Hematopoietic multipotent progenitor cell treated with erythropoietin and hydrocortisone succinate and interleukin-3 and kit ligand, for 8 days (in vitro differentiated cells): ENCODE measurements around the gene SLC23A1.
A peak's percentile ranks its signal among the peaks of the same experiment; 100 is the strongest.

Experiments used
- DNase-seq: peaks from one replicate; pipeline ENCODE4 v3.0.0-alpha.2; 2015

The SLC23A1 gene

DNA sequence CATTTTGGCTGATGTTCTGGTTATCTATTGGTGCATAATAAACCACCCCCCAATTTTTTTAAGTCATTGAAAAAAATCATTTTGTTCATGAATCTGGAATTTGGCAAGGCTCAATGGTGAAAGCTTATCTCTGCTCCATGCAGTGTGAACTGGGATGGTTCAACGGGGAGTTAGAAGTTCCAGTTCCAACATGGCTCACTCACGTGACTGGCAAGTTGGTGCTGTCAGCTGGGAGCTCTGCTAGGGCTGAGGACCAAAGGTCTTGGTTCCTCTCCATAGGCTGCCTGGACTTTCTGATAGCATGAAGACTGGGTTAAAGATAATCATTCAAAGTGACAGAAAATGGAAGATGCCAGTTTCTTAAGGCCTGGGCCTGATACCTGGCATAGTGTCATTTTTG lies 23.9 kb upstream of the SLC23A1 start:
- DNase-seq = peak; percentile 39

DNA sequence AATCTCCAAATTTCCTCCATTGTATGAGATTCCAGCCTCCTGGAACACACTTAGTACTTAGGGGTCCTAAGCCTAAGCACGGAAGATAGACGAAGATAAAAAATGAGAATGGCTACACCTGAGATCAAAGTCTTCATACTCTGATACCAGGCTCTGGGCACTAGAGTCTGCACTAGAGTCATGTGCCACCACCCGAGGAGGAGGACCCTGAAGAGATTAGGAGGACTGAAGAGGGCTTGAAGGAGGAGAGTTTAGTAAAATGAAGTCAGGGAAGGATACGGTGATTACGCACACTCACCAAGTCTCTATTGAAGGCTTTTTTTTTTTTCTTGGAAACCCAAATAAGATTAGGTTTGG lies 21.4 kb upstream of the SLC23A1 start:
- DNase-seq = no peak

DNA sequence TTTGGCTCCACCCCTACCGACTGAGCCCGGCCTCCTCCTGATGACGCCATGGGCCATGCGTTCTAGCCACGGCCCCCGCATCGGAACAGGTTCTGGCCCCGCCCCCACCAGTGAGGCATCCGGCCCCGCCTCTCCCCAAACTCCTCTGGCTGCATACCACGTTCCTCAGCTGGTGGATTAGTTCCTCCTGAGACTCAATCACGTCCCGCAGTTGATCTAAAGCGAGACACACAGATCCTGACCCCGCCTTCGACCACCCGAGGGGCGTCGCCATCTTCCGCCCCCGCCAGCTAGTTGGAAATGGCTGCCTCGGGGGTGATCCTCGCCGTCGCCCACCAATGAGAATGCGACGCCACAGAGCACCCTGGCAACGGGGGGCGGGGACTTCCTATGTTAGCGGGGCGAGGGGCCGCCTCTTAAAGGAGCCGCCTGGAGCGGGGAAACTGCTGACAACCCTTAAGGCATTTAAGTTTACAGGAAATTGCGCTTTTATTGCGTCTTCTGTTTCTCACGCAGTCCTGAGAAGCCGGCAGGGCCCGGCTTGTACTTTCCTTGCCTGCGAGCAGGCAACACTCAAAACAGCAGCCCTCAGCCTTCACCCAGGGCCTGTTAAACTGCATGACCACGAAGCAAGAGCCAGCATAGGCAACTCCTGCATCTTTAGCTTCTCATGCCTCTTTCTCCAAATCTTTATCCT lies 20.8 kb upstream of the SLC23A1 start, which contains the start of gene SPATA24:
Gene SPATA24, minus strand, starts transcription at position 303 of the 697 bp plus-strand sequence. Its CDS starts 29 bp downstream, at position 274.
- DNase-seq = peak; percentile 97

DNA sequence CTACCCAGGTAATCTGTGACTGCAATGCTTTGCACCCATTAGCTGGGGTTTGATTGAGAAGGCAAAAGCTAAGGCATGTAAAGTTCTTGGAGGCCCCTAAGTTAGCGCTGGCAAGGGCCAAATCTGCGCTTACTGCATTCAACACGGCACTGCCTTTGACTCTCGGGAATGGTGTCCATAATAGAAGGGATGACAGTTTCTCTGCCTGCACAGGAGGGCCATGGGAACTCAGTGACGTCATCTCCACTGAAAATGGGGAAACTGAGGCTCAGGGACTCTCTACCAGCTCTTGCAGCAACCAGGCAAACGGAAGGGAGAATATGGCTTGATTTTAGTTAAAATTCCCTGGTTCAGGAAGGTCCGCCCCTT lies 20.3 kb upstream of the SLC23A1 start:
- no peak for DNase-seq

DNA sequence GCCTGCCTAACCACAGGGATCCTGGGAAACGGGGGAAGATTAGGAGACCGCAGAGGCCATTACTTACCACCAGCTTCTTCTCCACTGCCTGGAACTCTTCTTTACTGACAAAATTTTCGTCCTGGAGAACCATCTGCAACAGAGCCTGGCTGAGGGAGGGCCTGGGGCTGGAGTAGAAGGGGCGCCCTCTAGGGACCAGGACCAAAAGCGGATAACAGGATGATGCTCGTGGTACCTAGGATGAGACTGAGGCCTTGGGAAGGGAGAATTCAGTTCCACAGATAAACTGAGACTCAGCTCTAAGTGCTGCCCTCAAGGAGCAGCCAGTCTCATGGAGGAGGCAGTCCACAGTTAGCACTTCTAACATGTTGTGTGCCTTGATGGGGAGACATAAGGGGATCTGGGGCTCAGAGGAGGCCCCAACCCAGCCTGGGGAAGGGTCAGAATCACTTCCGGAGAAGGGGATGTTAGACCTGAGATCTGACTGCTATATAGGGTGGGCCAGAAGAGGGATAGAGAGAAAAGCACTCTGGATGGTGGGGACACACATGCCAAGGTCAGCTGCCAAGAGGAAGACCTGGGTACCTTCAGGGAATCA lies 19.6 kb upstream of the SLC23A1 start:
- DNase-seq = peak; percentile 59

DNA sequence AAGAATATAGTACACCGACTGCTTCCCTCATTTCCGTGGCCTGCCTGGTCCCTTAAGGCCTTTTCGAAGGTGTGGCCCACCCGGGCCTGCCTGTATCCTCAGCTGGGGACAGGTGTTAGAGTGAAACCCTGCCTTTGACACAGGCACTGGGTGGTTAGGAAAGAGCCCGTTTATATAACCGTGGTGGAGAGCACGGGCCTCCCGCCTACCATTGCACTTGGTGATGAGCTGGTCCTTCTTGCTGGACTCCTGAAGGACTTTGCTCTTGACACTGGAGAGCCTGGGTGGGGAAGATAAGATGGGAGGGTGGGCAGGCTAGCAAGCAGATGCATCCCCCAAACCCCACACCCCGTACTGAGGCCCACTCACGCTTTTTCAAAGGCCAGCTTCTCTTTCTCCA lies 18.4 kb upstream of the SLC23A1 start:
- DNase-seq = no peak

DNA sequence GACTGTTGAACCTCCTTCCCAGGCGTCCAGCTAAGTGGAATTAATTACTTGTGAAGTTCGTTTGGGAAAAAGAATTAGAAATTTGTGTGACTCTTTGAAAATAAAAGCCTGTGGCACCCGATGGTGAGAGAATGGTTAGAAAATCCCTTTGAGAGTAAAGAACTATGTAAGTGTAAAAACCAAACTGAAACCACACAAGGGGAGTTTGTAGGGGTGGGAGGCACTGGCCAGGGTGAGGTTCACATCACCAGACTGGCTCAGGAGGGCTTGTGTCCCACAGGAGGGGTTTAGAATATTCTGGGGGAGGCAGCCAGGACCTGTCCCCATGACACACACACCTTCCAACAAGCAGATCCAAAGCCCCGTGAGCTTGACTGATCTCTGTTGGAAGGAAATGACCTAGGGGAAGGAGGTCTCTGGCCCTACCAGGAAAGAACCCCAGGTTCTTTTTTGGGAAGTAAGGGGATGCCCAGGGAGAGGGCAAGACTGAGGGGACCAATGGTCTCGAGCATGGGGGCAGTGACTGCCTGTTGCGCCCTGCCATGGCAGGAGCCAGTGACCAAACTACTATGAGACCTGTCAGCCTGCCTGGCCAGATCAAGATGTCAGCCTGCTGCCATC lies 16.5 kb upstream of the SLC23A1 start:
- no peak for DNase-seq

DNA sequence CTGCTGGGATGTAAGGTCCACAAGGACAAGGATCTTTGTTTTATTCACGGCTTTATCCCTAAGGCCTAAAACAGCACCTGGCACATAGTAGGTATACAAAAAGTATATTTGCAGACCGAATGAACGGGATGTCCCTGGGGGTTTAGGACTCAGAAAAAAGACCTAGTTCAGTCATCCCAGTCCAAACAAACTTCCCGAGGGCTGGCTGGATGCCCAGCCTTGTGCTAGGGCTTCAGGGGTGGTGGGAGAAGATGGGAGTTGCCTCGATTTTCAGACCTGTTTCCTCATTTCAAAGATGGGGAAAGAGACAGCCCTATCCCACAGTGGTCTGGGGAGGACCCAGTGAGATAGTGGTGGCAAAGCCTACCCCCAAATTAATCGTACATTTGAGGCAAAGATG lies 14.8 kb upstream of the SLC23A1 start:
- no peak for DNase-seq

DNA sequence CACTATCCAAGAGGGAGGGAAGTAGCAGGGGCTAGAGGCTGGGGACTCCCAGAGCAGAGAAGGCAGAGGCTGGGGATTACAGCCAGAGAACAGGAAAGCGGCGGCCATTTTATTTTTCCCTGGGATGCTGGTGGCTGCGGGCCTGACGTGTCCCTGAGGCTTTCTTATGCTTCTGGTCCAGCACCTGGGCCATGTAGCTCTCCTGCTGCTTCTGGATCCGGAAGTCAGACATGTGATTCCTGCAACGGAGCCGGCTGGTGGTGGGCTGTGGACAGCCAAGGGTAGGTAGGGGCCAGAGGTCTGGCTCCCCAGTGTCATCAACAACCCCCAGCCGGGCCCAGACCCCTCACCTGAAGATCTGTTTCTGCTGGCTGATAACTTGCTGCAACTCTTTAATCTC lies 13.6 kb upstream of the SLC23A1 start:
- no peak for DNase-seq

DNA sequence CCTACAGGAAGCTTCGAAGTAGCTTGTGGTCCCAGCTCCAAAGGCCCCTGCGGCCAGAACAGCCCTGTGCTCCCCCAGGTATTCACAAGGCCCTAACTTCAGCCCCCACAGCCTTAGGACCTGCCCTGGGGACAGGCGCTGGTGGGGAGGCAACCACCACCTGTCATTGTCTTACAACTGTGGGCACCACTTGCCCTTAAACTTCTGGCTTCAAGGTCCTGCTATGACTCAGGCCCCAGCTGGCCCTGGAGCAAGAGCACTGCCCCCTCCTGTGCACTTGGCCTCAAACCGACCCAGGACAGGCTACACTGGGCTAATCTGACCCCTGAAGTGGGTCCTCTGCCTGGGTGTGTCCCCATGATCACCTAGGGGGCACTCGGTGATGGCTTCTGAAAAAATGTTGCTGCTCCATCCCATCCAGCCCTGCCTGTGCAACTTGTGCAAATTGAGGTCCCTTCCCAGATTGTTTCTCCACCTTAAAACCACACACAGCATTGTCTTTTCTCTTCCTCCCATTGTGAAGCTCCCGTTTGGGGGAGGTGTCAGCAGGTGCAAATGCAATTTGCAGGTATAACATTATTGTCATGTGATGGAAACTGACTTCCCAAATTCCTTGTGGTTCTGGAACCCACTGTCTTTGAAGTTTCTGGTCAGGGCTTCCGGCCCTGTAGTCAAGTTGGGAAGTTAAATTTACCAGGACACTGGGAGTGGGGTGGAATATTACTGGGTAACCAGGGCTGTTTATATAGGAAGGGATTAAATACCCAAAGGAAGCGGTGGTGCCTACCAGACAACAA lies 12.9 kb upstream of the SLC23A1 start:
- DNase-seq = no peak

DNA sequence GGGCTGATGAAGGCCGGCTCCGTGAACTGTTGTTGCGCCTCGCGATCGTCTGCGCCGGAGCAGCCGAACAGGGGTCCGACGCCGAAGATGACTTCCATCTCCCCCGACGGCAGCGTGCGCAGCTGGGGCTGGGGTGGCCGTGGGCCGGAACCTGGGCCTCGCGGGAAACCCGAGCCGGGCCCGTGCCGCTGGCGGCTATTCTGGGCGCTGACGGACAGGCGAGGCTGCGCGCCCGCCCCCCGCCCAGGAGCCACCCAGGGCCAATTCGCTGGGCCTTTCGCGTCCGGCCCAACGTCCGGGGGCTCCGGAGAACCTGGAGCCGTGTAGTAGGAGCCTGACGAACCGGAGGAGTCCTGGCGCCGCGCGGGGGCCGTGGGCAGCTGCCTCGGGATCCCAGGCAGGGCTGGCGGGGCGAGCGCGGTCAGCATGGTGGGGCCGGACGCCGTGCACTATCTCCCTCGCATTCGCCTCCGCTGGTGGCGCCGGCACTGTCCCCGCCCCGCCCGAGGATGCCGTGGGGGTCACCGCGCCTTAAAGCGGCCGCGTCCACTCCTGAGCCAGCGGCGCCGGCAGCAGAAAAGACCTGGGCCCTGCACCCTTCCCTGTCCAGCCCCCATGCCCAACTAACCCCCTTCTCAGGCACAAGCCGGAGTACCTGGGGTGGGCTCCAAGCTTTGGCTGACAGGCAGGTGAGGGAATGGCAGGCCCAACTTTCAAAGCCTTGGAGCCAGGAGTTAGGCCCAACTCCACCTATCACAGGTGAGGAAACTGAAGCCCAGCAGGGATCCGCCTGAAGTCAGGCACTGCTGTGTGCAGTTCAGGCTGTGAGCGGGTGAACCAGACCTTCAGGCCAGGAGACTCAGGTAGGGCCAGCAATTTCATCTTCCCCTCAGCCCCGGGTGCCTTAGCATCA lies 11.8 kb upstream of the SLC23A1 start, which contains the start of gene PROB1:
Gene PROB1, minus strand, starts transcription at position 451 of the 913 bp plus-strand sequence. Its CDS starts 23 bp downstream, at position 428.
- no peak for DNase-seq

DNA sequence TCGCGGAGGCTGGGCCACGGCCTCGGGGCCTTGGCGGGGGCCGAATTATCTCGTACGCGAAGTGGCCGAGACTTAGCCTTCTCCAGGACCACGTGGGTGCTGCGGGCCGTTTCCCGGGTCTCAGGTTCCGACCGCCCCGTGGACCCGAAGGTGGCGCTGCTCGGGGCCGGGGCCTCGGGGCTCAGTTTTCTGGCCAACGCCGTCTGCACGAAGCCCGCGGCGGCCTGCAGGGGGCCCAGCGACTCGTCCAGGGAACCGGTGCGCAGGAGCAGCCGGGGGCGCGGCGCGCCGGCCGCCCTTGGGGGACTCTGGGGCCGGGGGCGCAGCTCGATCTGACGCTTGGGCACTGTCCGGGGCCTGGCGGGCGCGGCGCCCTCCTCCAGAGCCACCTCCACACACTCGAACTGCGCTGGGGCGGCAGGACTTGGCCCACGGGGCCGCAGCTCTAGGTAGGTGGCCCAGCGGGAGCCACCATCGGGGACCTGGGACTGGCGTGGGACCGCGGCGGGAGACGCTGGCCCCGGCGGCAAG lies 11.1 kb upstream of the SLC23A1 start:
- DNase-seq = peak; percentile 49

DNA sequence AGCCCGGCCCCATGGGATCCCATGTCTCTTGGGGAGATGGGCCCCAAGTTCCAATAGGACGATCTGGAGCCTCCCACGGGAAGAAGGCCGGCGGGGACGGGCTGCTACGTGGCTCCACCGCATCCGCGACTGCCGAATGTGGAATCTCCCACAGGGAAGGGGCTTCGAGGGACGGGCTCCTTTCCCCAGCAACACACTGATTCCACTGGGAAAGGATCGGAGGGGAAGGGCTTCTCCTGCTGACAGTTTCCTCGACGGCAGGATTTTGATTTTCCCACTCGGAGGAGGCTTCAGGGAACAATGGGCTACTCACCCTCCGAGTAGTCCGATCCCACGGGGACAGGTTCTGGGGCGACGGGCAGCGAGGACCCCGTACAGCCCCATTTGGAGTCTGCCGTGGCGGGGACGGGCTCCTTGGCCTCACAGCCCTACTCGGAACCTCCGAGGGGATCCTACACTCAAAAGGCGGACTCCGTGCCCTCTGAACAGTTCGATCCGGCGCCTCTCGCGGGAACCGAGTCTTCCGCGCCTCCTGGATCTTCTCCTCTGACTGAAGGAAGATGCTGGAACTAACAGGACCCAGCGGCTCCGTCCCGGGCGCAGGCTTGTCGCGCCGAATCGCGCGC lies 10.5 kb upstream of the SLC23A1 start:
- DNase-seq = no peak

DNA sequence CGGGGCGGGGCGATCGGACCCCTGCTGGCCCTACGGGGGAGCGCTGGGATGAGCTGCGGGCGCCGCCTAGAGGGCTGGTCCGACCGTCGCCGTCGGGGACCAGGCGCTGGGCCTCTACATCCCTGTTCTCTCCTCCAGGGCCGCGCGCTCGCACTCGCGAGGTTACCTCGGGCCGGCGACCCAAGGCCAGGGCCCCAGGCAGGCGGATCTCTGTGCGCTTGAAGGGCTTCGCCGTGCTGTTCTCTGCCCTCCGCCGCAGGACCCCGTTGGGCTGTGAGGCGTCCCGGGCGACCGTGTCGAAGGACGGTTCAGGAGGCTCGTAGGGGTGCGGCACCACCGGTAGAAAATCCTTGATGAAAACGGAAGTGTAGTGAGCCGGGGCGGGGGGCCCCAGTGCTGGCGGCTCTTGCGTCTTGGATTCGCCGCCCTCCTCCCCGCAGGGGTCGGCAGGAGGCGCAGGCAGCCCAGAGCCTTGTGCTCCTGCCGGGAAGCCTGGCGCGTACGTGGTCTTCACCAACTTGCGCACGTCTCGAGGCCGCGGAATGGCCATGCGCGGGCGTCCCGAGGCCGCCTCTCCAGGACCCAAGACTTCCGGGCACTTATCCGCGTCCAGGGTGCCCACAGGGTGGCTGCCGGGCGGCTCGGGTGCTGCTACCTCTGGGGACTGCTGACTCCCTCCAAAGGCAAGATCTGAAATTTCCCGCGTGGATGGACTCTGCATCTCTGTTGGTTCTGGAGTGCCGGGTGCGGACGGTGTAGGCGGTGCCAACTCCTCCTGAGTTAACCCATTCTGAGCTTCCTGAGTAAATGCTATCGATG lies 9.8 kb upstream of the SLC23A1 start:
- peak; percentile 69 for DNase-seq

DNA sequence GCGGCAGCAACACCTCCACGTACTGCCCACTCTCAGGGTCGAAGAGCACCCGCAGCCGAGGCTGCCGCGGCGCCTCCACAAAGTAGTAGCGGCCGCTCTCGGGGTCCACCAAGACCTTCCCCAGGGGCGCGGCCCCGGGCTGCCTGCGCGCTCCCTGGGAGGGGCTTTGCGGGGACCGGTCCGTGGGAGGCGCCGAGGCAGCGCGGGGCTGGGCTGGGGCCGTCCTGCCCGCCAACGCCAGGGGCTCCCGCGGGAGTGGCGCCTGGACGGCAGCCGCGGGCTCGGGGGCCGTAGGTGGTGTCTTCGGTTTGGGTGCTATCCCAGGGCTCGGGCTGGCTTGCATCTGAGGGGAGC lies 9.2 kb upstream of the SLC23A1 start:
- DNase-seq = no peak

DNA sequence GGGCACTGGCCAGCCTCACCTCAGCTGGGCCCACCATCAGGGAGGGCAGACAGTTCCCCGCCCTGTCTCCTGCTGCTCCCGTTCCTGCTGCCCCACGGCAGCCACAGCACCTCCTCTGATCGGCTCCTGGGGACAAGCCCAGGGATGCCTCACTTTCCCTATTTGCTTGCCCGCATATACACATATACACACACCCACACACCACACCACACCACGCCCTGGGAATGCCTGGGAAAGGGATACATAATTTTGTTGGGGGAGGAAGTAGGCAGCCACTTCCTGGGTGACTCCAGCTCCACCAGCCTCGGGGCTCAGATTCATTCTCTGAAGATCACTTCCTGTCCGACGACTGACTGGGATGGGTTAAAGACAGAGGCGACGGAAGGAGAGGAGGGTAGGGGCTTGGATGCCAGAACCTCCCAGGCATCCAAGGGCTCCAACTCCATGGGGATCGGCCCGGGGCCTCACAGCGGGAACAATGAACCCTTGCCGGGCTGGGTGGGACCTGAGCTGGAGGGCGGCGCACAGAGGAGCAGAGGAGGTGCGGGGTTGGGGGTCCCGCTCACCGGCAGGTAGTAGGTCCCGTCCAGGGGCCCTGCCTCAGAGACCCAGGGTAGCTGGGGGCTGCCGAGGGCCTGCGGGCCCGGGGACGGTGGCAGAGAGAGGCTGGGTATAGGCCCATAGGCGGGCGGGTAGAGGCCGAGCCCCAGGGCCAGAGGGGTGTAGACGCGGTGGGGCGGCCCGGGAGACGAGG lies 8.7 kb upstream of the SLC23A1 start:
- no peak for DNase-seq

DNA sequence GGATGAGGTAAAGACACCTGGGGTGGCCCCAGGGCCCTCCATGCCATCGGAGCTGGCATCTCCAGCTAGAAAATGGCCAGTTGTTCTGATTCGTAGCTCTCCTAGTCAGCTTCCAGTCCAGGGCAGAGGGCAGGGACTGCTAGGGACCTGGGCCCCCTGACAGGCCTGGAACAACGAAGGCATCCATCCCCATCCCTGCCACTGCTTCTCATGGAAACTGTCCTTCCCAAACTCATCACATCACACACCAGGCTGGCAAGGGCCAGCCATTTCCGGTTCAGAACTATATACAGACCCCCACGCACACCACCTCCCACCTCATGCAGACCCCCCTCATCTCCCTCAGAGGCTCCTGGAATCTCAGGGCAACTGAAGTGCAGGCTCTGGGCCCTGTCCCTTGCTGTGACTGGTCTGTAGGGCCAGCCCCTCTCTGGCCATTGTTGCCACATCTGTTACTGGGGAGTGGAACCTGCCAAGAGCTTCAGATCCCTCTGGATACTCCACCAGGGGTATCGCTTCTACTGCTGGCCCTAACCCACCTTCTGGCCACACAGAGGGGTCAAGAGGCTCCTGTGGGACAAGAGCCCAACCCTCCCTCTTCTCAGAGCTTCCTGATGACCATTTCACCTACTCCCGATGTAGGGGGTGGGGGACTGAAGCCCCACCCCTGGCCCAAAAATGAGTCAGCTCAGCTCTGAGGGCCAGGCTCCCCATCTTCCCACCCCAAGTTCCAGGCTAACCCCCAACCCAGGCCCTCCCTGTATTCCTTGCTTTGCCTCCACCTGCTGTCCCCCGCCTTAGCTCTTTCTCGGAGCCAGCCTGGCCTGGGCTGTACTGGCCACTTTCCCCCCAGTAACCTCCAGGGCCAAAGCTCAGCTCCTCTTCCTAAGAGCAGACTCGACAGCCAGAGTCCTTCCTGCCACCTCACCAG lies 7.8 kb upstream of the SLC23A1 start:
- DNase-seq = no peak

DNA sequence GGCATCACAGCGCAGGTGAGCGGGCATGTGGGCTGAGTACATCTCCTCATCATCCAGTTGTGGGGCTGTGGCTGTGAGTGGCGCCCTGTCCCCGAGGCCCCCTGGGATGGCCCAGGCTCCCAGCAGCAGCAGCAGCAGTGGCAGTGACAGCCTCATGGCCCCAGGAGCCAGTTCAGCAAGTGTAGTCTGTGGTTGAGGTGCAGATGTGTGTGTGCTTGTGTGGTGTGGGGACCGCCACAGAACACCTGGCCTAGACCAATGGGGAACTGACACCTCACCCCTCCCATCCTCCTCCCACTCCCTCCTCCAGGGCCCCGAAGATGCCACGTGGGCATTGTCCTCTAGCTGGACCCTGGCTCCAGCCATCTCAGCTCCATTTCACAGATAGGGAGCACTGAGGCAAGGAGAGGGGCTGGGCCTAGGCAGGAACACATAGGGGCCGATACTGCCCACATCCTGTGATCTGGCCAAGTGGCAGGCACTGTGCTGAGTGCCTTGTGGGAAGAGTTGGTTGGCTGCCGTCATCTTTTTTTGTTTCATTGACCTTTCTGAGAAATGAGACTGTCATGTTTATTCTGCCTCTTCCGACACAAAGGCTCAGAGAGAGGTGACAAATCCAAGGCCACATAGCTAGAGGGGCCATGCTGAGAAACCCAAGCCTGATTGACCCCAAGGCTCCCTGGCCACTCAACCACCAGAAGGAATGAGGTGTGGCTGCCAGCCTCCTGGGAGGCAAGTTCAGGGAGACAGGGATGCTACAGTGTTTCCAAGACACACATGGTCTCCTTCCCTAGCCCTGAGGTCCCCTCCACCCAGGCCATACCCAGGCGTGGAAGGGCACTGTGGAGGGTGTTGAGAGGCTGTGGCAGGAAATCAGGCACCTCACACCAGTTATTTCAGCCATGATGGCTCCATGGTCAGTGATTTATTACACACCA lies 6.9 kb upstream of the SLC23A1 start, which contains the start of gene MZB1:
Gene MZB1, minus strand, starts transcription at position 213 of the 938 bp plus-strand sequence. Its CDS starts 57 bp downstream, at position 156.
- no peak for DNase-seq
